HG03108 (cell line): ENCODE results near the gene NPAS3.

Experiments
- ATAC-seq: cut with Tn5 transposase; IDR thresholded peaks from one replicate; pipeline ENCODE4 v1.9.1; 2021; ENCODE audit warnings: moderate library complexity; ENCODE audit not compliant: unreplicated experiment

NPAS3 gene

GRCh38 chr14:33414041-33414440, 475.4 kb downstream of the NPAS3 start:
- no peak for ATAC-seq

GRCh38 chr14:33420051-33420627, 481.5 kb downstream of the NPAS3 start:
- no peak for ATAC-seq

- no peak for ATAC-seq
Observed at GRCh38 chr14:33430414-33431035, 491.8 kb downstream of the NPAS3 start.

DNA sequence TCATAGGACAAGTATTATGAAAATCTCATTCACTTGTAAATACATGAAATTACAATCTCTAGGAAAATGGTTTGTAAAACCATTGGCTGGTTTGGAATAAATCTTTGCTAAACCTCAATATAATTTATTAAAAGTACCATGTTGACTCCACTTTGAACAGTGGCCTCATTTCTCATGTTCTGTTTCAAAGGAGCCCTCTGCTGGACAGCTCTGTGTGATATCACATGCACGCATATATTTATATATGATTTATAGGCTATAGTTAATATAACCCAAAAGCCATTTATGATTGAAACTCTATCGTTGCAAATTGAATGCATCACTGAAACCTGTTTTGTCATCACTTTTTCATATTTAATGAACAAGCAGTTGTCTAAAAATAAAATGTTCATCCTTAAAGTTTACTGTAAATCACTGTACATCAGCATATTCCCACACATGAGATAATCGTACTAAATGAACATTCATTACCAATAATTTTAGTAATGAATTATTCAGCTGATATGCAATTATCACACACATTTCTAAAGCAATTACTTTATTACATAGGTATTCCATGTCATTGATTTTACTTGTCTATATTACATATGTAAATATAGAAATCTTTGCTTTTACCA, 493.8 kb downstream of the NPAS3 start:
- ATAC-seq = no peak

- no peak for ATAC-seq
Observed at GRCh38 chr14:33433396-33433795, 494.7 kb downstream of the NPAS3 start.

GRCh38 chr14:33435911-33436689, 497.4 kb downstream of the NPAS3 start:
- no peak for ATAC-seq

DNA sequence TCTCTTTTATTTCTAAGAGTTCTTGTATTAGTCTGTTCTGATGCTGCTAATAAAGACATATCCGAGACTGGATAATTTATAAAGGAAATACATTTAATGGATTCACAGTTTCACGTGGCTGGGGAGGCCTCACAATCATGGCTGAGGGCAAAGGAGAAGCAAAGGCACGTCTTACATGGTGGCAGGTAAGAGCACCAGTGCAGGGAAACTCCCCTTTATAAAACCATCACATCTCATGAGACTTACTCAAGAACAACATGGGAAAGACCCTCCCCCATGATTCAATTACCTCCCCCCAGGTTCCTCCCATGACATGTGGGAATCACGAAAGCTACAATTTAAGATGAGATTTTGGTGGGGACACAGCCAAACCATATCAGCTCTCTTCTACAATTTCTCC, 503.0 kb downstream of the NPAS3 start:
- no peak for ATAC-seq

DNA sequence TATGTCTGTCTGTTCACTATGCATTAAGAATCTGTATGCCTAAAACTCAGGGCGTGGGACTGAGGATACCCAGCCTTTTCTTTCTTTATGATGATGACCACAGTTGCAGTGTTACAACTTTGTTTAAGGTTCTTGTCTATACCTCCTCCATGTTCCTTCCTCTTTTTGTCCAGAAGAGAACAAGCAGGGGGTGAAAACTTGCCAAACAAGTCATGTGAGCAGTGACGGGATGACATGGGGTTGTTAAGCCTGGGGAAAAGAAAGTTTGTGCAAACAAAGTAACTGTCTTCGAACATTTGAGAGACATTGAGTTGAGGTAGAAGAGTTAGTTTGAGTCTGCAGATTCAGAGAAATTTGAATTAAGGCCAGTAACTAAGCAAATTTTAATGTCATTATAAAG, 505.5 kb downstream of the NPAS3 start:
- ATAC-seq = no peak

GRCh38 chr14:33449268-33449667, 510.6 kb downstream of the NPAS3 start:
- ATAC-seq = no peak

DNA sequence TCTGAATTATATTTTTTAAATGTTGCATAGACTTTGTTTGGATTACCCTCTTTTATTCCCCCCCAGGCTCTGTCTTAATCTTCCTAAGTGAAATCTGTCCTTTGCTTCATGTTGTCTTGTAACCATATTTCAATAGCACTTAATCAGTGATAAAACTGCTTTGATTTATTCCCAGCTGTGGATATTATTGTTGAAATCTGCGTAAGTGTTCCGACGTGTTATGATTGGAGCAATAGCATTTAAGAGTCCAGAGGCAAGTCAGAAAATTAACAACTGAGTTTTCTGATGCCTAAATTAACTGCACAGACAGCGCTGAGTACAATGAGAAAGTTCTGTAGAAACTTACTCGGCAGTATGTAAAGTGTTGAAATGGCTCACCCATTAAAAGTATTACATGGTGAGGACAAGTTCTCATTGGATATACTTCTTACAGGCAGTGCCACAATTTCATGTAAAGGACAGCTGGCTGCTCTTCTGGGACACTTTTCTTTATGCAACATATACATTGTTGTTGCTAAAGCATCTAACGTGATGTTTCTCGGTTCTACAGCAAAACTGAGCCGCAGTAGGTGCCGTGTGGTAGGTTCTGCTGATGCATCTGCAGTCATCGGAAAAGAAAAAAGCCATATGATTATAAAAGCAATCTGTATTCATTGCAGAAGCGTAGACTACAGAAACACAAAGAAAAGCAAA, 511.2 kb downstream of the NPAS3 start:
- ATAC-seq = no peak

GRCh38 chr14:33450416-33450815, 511.7 kb downstream of the NPAS3 start:
- ATAC-seq = no peak

GRCh38 chr14:33451211-33451610, 512.5 kb downstream of the NPAS3 start:
- ATAC-seq = no peak

DNA sequence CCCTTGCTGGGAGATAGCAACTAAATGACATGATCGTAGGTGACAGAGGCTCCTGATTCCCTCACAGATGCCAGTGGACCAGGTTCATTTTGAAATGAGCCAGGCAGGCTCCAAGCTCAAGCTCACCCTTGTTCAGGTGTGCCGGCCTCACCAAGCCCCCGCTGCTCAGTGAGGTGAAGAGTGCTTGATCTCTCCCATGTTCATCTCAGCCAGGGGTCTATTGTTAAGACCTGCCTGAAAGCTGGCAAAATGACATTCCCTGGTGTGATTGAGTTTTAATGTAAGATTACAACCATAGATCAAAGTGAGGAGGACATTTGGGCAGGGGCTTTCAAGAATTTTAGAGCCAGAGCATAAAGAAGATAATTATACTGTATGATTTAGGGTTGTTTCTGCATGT, 514.3 kb downstream of the NPAS3 start:
- ATAC-seq = no peak

DNA sequence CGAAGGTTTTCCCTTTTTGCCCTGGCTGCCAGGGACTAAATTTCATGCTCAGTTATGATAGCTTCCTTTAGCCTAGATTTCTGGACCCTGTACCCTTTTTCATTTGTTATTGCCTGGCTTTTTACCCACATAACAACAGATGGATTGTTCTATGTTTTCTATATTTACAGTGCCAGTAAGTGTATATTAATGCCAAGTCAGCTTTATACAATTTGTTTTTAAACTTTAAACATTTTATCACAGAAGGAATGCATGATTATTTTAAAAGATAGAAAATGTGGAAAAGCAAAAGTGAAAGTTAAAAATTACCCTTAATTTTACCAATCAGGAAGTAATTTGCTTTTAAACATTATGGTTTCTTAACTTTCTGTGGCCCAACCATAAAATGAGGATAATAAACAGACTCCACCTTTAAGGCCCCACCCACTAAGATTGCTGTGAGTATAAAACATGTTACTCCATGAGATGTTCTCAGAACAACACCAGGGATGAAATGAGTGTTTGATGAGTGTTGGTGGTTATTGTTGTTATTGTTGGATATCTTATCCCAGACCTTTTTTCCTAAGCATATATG, 515.4 kb downstream of the NPAS3 start:
- ATAC-seq = no peak

DNA sequence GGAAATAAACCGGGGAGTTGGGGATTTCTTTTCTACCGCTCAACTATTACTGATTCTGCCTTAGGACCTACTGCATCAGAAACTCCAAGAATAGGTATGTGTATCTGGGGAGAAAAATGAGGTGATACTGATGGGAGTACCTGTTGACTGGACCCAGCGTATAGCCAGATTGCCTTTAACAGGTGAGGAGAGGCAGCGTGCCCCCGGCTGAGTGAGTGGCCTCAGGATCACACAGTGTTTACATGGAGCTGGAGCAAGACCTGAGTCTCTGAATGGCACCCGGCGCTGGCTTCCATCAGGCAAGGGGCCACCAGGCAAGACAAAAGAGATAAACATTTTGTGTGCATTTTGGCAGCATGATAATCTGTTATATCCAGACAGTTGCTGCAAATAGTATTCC, 516.0 kb downstream of the NPAS3 start:
- no peak for ATAC-seq

DNA sequence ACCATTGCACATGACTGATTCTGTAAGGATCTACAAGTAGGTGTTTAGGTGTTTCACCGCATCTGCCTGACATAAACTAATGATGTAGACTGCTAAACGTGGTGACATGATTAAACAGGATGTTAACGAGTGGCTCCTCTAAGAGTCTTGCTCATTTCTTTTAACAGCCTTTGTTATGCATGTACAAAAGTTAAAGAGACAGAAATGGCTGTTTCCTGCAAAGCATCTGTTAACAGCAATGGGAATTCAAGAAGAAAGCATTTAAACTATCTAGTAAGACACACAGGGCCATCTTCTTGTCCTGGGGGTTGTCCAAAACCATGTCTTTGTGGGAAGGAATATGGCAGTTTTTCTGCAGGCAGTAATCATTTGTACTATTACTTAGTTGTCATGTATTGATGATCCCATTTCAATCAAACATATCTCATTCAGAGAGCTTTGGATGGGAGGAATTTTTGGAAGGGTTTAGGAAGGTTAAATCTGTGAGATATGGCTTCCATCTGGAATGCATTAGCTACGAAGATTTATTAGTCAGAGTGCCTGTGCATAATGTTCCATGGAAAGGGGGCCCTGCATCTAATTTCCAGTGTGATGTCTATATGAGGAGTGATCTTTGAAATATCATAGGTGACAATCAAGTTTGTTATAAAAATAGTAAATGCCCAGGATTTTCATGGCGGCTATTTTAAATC, 517.1 kb downstream of the NPAS3 start:
- ATAC-seq = no peak

- no peak for ATAC-seq
Observed at GRCh38 chr14:33457021-33457420, 518.3 kb downstream of the NPAS3 start.

- no peak for ATAC-seq
Observed at GRCh38 chr14:33457617-33458016, 518.9 kb downstream of the NPAS3 start.

DNA sequence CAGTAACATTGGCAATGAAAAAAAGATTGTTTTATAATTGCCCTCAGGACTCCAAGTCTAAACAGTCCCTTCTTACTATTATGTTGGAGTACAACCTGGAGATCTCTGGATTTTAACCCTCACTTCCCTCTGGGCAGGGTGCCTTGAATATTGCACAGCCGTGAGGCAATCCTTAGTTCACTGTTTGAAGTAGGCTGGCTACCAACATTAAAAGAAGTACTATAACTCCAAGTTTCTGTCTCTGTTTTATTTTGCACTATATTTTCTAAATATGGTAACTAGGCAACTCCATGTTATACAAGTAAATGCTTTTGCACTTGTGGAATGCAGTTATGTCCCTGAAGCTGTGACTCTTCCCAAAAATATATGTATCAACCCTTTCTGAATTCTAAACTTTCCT, 521.5 kb downstream of the NPAS3 start:
- no peak for ATAC-seq

DNA sequence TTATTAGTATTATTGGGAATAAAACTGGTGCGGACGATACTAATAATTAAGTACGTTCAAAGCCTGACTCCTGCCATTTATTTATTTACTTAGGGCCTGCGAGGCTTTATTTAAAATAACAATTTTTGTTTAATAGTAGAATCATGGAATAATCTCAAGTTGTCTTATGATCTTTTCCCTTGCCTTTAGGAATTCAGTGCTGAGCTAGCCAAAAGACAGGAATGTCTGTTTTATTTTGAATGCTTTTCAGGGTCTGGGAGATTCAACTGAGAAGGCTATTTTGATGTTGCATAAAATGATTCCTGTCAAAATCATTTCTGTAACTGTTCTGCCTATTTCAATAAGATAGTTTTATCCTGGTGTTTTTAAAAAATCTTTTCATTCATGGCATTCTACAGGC, 522.4 kb downstream of the NPAS3 start:
- ATAC-seq = no peak
